ENCODE data around the gene DAB1.

DAB1 gene

GRCh38 chr1:56992318-56993125 is 431.3 kb downstream of the DAB1 start:
- no peak for DNase-seq (ENCODE audit: low read depth)
- TF ChIP-seq CTCF (conservative IDR thresholded peaks at IDR 0.05; ENCODE audit: control insufficient read depth, insufficient read depth, low read depth, low read length), result no peak
- no peak overlapping the region for H3K4me3 ChIP-seq (ENCODE audit: control insufficient read depth, low read depth, low read length)

GRCh38 chr1:56991576-56991975 is 432.3 kb downstream of the DAB1 start:
- DNase-seq (ENCODE audit: low read depth), result no peak
- no peak for TF ChIP-seq CTCF (conservative IDR thresholded peaks at IDR 0.05; ENCODE audit: control insufficient read depth, insufficient read depth, low read depth, low read length)
- no peak overlapping the region for H3K4me3 ChIP-seq (ENCODE audit: control insufficient read depth, low read depth, low read length)

- H3K4me3 ChIP-seq (ENCODE audit: control insufficient read depth, low read depth, low read length), result no peak overlapping the region
- TF ChIP-seq CTCF (conservative IDR thresholded peaks at IDR 0.05; ENCODE audit: control insufficient read depth, insufficient read depth, low read depth, low read length), result no peak
- DNase-seq (ENCODE audit: low read depth), result no peak
Measured at GRCh38 chr1:56986397-56986796, 437.5 kb downstream of the DAB1 start.

GRCh38 chr1:56985857-56986256 is 438.0 kb downstream of the DAB1 start:
- no peak for TF ChIP-seq CTCF (conservative IDR thresholded peaks at IDR 0.05; ENCODE audit: control insufficient read depth, insufficient read depth, low read depth, low read length)
- DNase-seq (ENCODE audit: low read depth), result no peak
- H3K4me3 ChIP-seq (ENCODE audit: control insufficient read depth, low read depth, low read length), result no peak overlapping the region

GRCh38 chr1:56983484-56983883 is 440.4 kb downstream of the DAB1 start:
- H3K4me3 ChIP-seq (ENCODE audit: control insufficient read depth, low read depth, low read length), result no peak overlapping the region
- no peak for DNase-seq (ENCODE audit: low read depth)
- no peak for TF ChIP-seq CTCF (conservative IDR thresholded peaks at IDR 0.05; ENCODE audit: control insufficient read depth, insufficient read depth, low read depth, low read length)

- DNase-seq (ENCODE audit: low read depth), result no peak
- H3K4me3 ChIP-seq (ENCODE audit: control insufficient read depth, low read depth, low read length), result no peak overlapping the region
- TF ChIP-seq CTCF (conservative IDR thresholded peaks at IDR 0.05; ENCODE audit: control insufficient read depth, insufficient read depth, low read depth, low read length), result no peak
Measured at GRCh38 chr1:56979986-56980755, 443.7 kb downstream of the DAB1 start.
